CD4-positive, alpha-beta T cell treated with Interleukin-6 for 4 hours (primary cell): ENCODE measurements around the gene SSTR3.
"Not testable (repeated sequence)": the region's sequence is repeated elsewhere in the genome, so short reads cannot be mapped to it uniquely, and the experiment has no call there.

Experiments
- DNase-seq: peaks from one replicate; pipeline ENCODE4 v3.0.0-alpha.2; 2020; ENCODE audit warnings: mixed read lengths

The SSTR3 gene

DNA sequence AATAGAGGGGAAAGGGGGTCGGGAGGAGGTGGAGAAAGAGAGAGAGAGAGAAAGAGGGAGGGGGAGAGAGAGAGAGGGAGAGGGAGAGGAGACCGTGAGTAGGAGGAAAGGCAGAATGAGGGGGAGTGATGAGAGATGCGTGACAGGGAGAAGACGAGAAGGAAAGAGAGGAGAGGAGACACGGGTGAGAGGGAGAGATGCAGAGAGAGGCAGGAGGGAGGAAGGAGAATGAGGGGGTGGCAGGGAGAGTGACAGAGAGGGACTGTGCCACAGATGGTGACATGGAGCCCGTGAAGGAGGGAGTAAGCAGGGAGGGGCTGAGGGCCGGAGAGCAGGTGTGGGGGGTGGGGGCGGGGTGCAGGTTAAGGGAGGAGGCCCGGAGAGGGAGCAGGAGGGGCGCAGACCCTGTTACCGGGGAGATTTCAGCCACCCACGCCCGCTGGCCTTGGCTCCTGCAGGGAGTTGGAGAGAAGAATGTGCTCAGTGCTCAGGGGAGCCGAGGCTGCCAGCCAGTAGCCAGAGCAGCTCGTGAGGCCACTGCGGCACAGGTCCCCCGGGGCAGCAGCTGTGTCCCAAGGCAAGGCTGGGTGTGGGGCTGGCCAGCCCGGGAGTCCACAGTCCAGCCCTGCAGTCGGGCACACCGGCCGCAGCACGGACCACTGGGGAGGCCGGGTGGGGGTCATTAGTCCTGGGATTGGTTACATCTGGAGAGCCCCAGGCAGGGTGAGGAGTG is at the start of gene SSTR3:
Gene SSTR3, minus strand, starts transcription at position 304 of the 733 bp plus-strand sequence. CDS start 4,674 bp downstream, outside the sequence.
- DNase-seq = no peak

DNA sequence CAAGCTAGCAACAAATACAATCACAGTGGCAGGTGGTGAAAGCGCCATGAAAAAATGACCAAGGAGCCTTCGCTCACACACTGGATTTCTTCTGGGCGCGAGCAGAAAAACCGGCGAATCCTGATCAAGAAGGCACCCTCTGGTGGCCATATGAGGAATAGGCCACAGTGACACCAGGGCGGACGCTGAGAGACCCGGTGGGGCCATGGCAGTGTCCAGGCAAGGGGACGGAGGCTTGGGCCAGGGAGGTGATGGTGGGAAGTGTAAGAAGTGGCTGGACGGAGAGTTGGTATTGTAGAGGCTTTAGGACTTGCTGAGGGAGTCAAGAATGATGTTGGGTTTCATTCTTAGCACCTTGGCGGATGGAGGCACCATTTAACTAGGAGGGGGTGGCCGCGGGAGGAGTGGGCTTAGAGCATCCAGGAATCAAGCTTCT is 48.6 kb upstream of the SSTR3 start:
- DNase-seq = peak; percentile 72

DNA sequence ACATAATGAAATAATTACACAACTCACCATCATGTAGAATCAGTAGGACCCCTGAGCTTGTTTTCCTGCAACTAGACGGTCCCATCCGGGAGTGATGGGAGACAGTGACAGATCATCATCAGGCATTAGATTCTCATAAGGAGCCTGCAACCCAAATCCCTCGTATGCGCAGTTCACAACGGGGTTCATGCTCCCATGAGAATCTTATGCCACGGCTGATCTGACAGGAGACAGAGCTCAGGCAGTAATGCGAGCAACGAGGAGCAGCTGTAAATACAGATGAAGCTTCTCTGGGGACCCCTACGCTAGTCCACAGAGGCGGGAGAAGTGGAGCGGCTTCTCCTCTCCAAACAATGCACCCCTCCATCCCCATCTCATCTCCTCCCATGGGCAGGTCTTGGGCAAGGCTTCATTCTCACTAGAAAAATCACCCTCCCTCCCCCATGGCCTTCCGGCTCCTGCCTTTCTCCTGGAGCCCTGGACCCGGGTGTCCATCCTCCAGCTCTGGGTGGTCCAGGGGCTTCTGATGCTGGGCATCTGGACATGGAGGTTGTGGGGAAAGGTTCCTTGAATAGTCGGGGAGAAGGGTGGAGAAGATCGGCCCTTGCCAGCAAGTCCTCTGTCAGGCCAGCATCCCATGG is 48.0 kb upstream of the SSTR3 start:
- no peak for DNase-seq

DNA sequence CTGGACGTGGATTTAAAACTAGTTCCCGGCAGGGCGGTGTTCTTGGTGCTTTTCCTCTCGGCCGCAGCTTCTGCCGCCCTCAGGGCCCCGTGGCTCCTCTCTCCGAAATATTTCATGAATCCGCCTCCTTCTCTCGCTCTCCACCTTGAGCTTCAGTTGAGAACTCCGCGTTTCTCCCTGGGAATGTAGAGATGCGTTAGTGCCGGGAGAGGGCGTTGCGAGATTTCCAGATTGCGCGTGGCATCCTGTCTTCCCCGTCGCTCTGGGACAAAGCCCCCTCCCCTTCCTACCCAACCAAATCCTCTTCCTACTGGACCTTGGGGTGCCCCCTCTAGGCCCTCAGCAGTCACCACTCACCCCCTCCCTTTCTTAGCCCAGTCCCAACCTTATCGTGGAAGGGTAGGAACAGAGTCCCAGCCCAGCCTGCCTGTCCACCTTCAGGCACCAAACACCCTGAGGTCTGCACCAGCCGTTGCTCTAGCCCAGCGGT is 47.3 kb upstream of the SSTR3 start:
- peak; percentile 60 for DNase-seq

DNA sequence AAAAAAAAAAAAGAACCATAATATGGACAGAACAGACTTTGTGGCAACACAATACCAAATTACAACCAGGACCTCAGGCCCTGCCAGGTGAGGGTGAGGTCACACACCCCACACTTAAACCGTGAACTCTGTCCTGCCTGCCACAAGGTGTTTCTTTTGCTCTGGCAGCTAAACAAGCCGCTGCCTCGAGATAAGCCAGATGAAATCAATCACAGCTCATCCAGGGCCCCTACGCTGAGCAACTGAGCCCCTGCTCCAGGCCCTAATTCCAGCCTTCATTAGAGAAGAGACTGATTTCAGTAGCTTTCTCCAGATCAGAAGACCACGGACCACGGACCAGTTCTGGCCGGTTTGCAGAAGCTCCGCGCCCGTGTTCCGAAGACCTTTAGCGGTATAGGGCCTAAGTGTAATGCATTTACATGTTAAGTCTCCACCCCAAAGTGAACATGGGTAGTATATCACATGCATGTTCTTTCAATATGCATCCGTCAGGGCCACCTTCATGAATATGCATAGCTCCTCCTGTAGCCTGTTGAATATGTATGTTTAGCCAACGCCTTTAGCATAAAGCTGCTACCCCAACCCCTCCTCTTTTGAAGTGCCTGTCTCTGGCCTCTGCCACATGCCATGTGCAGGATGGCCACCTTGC is 46.6 kb upstream of the SSTR3 start:
- DNase-seq = no peak

DNA sequence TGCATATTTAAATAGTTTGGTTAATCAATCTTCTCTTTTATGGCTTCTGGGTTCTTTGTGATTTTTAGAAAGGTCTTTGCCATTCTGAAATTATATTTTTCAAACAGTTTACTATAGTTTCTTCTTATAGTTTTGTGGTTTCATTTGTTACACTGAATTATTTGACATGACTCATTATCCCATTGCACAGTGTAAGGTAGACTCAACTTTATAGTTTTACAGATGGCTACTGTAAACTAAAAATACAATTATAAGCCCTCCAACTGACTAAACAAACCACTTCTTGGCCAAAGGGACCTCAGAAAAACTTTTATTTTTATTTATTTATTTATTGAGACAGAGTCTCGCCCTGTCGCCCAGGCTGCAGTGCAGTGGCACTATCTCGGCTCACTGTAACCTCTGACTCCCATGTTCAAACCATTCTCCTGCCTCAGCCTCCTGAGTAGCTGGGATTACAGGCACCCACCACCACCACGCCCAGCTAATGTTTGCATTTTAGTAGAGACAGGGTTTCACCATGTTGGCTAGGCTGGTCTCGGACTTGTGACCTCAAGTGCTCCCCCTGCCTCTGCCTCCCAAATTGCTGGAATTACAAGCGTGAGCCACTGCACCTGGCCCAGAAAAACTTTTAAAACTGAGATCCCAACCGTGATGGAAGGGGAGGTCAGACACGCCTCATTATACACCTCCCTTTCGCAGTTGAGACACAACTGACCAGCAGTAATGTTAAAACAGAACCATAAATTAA is 45.9 kb upstream of the SSTR3 start:
- no peak for DNase-seq

DNA sequence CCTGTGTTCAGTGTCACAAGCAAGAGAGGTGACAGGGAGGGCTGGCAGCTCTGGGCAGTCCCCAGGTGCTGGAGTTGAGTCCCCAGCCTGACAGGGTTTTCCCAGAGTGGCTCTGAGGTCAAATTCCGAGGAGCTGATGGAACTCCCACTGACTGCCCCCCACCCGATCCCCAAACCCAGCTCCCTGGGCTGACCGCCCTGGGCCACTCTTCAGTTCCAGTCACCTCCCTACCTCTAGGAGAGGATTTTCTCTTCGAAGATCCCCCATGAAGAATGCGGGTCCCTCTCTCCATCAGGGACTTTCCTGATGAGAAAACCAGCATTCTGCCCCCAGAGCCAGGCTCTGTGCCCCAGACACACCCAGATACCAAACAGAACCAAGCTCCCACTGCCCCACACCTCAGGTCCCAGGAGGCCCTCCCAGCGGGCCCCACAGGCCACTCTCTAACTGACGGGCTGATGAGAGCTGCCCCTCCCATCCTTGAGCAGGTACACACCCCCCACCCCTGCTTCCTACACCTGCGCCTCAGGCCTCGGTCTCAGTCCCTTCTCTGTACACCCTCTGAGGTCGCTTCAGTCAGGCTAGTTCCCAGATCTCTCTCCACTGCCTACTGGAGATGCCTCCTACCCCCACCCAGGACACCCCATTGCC is 43.9 kb upstream of the SSTR3 start:
- DNase-seq = no peak

DNA sequence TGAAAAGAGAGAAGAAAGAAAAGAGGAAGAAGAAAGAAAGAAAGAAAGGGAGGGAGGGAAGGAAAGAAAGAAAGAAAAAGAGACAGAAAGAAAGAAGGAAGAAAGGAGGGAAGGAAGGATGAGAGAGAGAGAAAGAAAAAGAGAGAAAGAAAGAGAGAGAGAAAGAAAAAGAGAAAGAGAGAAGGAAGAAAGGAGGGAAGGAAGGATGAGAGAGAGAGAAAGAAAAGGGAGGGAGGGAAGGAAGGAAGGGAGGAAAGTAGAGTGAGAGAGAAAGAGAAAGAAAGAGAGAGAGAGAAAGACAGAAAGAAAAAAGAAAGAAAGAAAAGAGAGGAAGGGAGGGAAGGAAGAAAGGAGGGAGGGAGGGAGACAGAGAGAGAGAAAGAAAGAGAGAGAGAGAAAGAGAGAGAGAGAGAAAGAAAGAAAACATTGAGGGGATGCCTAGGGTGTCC is 43.3 kb upstream of the SSTR3 start:
- no peak for DNase-seq

DNA sequence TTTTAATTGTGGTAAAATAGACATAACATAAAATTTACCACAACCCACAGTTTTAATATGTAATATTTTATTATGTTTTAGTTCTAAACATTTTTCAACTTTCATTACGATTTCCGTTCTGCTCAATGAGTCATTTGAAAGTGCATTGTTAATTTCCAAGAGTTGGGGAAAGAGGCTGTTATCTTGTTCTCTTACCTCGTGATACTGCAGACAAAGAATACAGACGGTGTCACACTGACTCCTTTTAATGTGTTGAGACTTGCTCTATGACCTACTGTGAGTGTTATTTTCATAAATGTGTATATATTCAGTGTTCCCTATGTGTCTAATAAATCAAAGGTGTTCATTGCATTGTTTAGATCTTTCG is 42.6 kb upstream of the SSTR3 start:
- DNase-seq = no peak

DNA sequence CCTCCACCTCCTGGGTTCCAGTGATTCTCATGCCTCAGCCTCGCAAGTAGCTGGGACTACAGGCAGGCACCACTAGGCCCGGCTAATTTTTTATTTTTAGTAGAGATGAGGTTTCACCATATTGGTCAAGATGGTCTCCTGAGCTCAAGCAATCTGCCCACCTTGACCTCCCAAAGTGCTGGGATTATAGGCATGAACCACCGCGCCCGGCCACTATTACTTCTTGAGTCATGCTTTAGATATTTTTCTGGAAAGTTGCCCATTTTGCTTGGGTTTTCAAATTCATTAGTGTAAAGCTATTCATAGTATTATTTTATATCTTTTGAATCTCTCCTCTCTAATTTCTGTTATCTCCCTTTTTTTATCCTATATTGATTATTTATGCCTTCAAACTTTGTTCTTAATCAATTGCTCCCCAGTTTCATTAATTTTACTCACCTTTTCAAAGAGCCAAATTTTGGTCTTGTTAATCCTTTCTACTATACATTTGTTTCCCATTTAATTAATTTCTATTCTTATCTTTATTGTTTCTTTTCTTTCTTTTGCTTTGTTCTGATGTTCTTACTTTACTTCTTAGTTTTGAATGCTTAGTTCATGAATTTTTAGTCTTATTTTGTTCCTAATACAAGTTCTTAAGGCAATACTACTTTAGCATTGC is 42.1 kb upstream of the SSTR3 start:
- DNase-seq = no peak

DNA sequence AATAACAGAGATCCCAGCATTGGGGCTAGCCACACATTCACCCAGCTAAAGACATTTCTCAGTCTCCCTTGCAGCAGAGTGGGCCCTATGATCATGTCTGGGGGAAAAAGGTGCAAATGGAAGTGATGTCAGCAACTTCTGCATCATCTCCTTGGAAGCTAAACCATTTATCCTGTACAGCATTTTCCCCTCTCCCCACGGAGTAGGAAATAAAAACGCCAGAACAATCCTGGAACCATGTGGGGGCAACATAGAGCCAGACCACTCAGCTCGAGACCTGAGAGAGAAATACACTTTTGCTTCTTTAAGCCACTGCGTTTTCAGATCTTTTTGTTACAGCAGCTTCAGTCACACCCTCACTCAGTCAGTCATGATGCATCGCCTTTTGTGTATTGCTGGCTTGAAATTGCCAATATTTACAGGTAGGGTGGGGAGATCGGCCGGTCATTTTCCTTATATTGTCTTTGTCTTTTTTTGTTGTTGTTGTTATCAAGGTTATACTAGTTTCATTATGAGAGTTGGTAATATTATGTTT is 40.9 kb upstream of the SSTR3 start:
- no peak for DNase-seq

DNA sequence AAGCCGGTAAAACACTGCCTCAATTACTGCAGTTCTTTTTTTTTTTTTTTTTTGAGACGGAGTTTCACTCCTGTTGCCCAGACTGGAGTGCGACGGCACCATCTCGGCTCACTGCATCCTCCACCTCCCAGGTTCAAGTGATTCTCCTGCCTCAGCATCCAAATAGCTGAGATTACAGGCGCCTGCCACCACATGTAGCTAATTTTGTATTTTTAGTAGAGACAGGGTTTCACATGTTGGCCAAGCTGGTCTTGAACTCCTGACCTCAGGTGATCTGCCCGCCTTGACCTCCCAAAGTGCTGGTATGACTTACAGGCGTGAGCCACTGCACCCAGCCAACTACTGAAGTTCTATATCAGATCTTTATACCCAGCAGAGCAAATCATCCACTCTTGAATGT is 39.6 kb upstream of the SSTR3 start:
- not testable (repeated sequence) for DNase-seq

DNA sequence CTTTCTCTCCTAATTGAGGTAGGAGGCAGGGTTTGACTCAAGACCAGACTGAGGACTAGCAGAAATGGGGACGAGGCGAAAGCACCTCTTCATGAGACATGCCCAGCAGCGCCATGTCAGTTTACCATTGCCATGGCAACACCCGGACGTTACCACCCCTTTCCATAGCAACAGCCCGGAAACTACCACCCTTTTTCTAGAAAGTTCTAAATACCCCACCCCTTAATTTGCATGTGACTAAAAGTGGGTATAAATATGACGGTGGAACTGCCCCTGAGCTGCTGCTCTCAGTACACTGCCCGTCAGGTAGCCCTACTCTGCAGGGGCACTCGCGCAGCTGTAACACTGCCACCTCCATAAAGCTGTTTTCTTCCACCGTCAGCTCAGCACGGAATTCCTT is 37.7 kb upstream of the SSTR3 start:
- DNase-seq = no peak

DNA sequence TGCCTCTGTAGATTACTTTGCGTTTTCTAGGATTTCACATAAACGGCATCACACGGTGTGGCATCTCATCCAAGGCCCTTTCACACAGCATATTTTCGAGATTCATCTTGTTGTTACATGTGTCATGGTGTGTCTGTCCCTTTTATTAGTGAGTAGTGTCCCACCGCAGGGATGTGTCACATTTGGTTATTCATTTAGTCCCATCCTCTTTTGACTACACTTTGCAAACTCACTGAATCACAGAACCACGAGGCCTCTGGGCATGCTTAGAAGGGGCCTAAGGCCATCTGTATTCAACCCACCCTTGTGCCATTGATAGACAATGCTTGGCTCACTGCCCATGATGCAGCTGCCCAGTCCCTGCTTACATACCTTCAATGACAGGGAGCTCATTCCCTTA is 36.0 kb upstream of the SSTR3 start:
- no peak for DNase-seq

DNA sequence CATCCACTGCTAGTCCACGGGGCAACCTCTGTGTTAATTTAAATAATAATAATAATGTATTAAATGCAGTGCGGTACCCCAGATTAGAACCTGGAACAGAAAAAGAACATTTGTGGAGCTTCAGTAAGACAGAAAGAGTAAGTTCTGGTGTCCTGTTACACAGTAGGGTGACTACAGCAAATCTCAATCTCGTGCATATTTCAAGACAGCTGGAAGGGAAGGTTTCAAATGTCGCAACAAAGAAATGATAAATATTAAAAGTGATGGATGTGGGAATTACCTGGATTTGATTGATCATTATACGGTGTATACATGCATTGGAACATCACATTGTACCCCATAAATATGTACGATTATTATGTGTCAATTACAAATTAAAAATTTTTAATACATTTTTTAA is 33.5 kb upstream of the SSTR3 start:
- no peak for DNase-seq

DNA sequence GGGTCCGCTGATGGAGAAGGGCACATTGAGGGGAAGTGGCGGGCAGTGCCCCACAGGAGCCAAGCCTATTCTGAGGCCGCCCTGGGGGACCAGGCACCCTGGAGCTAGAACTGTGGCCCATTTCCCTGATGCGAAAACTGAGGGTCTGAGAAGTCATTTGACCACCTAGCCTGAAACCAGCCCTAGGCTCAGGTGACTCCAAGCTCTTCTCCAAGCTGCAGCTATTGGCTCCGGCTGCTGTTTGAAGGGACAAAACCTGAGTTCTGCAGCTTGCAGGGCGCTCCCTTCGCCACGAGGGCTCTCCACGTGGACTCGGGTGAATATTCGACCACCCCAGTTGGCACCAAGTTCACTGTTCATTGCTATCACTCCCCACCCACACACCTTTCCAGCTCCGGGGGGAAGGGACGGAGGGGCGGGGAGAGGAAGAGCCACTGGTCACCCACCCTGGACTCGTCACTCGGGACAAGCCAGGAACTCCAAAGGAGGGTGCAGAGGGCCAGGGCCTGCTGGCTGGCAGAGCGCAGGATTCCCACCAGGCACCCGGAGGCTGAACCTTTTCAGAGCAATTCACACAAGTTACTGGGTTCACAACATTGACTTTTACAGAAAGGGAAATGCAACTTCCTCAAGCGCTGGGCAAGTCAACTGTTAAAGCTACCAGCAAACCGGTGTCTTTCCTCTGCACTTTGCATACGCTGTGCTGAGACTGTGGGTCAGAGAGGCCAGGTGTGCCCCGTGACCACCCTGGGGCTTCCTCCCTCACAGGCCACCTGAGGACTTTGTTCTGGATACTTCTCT is 32.8 kb upstream of the SSTR3 start:
- no peak for DNase-seq

DNA sequence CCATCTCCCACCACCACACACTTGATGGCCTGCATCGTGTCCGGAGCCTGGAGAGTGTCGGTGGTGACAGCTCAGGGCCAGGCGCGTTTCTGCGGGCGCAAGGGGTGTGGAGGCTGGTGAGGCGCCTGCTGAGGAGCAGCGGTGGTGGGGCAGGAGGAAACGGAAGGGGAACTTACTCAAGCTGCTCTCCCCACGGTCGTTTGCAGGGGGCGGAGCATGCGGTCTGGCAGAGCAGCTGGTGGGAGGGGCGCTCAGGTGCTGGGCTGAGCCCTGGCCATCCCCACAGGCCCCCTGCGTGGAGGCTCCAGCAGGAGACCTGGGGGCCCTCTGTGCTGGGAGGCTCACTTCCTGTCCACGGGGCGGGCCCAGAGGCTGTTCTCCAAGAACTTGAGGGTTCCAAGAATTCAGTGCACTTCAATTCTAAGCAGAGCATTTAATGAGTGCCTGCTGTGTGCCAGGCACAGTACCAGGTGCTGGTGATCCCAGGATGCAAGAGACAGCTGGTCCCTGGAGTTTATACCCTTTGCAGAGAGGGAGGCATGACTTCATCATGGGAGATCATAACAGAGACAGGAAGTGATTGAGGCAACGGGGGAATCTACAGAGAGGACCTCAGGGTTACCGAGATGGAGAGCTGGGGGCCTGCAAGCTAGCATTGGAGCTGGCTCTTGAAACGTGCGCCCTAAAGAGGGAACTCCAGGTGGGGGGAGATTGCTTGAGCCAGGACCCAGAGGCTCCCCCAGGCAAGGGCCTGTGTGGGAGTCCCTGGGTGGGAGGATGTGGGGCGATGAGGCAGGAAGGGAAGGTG is 32.0 kb upstream of the SSTR3 start, which contains the start of gene RAC2:
Gene RAC2, minus strand, starts transcription at position 156 of the 808 bp plus-strand sequence. Its CDS starts 121 bp downstream, at position 35.
- DNase-seq = peak; percentile 96

DNA sequence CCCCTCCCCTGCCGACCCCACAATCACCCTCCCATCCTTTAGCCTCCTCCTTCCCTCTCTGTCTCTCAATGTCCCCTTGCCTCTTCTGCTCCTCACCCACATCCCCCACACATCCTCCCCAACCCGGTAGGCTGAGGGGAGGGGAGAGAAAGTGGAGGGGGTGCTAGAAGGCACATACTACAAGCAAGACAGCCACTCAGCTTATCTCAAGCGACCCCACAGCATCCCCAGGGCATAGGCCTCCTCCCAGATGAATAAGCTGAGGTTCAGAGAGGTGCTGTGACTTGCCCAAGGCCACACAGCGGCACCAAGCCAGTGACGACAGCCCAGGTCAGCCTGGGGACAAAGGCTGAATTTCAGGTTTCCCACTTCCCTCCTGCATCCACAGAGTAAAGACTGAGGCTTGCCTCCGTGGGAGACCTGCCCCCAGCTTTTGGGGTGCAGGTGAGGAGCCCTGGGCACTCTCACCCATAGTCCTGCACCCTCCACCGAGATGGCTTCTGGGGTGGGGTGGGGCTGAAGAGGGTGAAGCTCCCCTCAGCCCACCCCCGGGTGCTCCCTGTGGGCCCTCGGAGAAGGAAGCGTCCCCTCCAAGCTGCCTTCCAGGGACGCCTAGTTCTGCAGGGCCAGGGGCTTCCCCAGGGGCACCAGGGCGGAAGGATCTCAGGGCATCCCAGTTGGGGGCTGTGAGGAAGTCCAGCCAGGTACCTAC is 31.3 kb upstream of the SSTR3 start:
- peak; percentile 59 for DNase-seq

DNA sequence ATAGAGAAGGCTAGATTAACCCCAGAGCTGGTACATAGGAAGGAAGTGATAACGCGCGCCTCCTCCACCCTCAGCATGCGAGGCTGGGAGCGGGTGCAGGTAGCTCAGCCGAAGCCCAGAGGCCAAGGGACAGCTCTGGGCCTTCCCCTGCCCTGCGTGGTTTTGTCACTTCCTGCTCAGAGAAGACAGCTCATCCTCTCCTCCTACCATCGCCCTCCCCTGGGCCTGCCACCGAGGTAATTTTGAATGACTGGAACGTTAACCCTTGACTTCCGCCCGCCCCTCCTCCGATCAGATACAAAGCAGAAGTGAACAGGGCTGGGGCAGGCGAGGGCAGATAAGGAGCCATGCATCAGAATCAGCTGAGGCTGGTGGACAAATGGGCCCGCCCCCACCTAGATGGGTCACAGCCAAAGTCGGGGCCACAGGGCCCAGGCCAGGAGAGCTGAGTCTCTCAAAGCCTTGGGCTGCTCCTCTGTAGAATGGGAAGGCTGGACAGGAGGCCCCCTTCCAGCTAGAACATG is 30.2 kb upstream of the SSTR3 start:
- peak; percentile 93 for DNase-seq
